Lung (tissue), 12 donors: ENCODE data around the gene PRKCQ. TPM values are rescaled to one million over a fixed set of nuclear protein-coding genes. Genes with fewer than 3 reads are reported as not detected.
"Not testable (repeated sequence)": the region's sequence is repeated elsewhere in the genome, so short reads cannot be mapped to it uniquely, and the experiment has no call there.

Experiments used
- ATAC-seq: fragments of 200-7000 bp; cut with Tn5 transposase; one replicate; pipeline ENCODE4 v1.9.1; 2020; ENCODE audit warnings: moderate number of reproducible peaks; ENCODE audit not compliant: insufficient read depth, low FRiP score
- DNase-seq, 3 donors: peaks; one replicate each; pipeline ENCODE4 v3.0.0-alpha.2; 2013 to 2017
- H3K27ac ChIP-seq, 2 donors: one replicate each; pipeline ENCODE4 v1.5.1; 2013; ENCODE audit warnings: mild to moderate bottlenecking in 2 of 2, moderate library complexity in 2 of 2, control low read depth in 1 of 2, inconsistent platforms in 1 of 2, low read depth in 1 of 2, low read length in 1 of 2
- H3K27me3 ChIP-seq, 3 donors: one replicate each; pipeline ENCODE4 v1.5.1; 2013; ENCODE audit warnings: low read length in 2 of 3; ENCODE audit not compliant: control insufficient read depth in 3 of 3, insufficient read depth in 3 of 3
- H3K36me3 ChIP-seq, 4 donors: one replicate each; pipeline ENCODE4 v1.5.1; 2013; ENCODE audit warnings: low read length in 4 of 4, mild to moderate bottlenecking in 1 of 4, moderate library complexity in 1 of 4; ENCODE audit not compliant: control insufficient read depth in 4 of 4, insufficient read depth in 4 of 4
- H3K4me1 ChIP-seq, 5 donors: one replicate each; pipeline ENCODE4 v1.5.1; 2013; ENCODE audit warnings: low read length in 5 of 5, mild to moderate bottlenecking in 2 of 5, moderate library complexity in 1 of 5; ENCODE audit not compliant: control insufficient read depth in 5 of 5, insufficient read depth in 5 of 5
- H3K4me3 ChIP-seq: one replicate; pipeline ENCODE4 v1.5.1; 2013; ENCODE audit warnings: mild to moderate bottlenecking, control low read depth, moderate library complexity
- H3K9ac ChIP-seq, 2 donors: one replicate each; pipeline ENCODE4 v1.5.1; 2013; ENCODE audit warnings: low read length in 2 of 2, control low read depth in 1 of 2; ENCODE audit not compliant: insufficient read depth in 1 of 2
- H3K9me3 ChIP-seq, 4 donors: one replicate each; pipeline ENCODE4 v1.5.1; 2013; ENCODE audit warnings: low read length in 3 of 4, mild to moderate bottlenecking in 1 of 4, moderate library complexity in 1 of 4; ENCODE audit not compliant: control insufficient read depth in 4 of 4, insufficient read depth in 3 of 4
- WGBS, 2 donors: extraction: QIAGEN DNeasy Blood & Tissue Kit; methylation state at CpG; one replicate each; pipeline ENCODE4 v1.1.7; 2013; 5-methylcytosine and 5-hydroxymethylcytosine counted together
- polyA plus RNA-seq, 2 donors: library from polyadenylated mRNA; stranded (reverse); fragments of 200-250 nt; gene quantifications; one replicate each; pipeline ENCODE4 v1.2.1, GENCODE V29; 2013
- total RNA-seq, 2 donors: library from RNA; depleted of rRNA in 1 of 2; stranded (reverse); fragments of >200 nt in 1 of 2; gene quantifications; one replicate each; pipeline ENCODE4 v1.2.1, GENCODE V29; 2014 to 2021
- TF ChIP-seq, protein P1 (sequence below): IDR thresholded peaks from 2 replicates; pipeline ENCODE4 v1.5.1; 2012; ENCODE audit warnings: mild to moderate bottlenecking; ENCODE audit errors: control extremely low read depth, extremely low read depth
- donor health status: control.
- donor health status: control.
- donor health status: Bipolar disorder and iron deficiency.
- donor health status: healthy.
- donor health status: DM: yes; HTN: yes; CAD: no.

The PRKCQ gene
- total and polyA plus RNA-seq, 4 donors = 2.8 to 9.1 (median 7.2) TPM

DNA sequence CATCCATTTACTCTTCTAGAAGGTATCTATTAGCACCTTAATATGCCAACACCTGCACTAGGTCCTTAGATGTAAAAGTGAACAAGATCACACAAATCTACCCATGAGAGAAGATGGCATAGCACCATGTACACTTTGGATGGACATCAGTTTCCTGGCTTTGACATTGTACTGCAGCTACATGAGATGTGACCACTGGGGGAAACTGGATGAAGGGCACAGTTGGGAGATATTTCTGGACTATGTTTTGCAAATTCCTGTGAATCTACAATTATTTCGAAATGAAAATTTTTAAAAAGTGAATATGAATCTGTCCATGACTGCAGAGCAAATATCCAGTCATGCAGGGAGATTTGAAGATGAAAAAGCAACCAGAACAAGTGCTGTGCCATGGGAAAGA lies 124.5 kb downstream of the PRKCQ start:
- WGBS, 2 donors = 91 to 94% methylated on average over 1 of the region's 1 CpG

DNA sequence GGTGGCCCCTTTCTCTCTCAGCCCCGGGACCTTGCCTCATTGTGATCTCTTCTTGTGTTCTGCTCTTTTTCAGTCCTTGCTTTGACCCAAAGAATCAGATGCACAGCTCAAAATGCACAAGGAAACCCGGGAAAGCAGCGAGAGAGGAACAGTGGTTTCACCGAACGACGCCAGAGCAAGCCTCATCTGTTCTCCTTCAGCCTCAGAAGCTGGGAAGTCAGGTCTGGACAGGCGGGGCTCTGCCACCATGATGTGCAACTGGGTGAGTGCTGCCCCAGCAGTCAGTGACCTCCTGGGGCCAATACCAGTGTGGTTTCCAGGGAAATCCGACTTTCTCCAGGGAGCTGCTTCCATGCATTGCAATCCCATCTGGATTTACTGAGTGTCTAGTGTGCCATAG lies 133.4 kb downstream of the PRKCQ start:
- TF ChIP-seq, protein P1, sequence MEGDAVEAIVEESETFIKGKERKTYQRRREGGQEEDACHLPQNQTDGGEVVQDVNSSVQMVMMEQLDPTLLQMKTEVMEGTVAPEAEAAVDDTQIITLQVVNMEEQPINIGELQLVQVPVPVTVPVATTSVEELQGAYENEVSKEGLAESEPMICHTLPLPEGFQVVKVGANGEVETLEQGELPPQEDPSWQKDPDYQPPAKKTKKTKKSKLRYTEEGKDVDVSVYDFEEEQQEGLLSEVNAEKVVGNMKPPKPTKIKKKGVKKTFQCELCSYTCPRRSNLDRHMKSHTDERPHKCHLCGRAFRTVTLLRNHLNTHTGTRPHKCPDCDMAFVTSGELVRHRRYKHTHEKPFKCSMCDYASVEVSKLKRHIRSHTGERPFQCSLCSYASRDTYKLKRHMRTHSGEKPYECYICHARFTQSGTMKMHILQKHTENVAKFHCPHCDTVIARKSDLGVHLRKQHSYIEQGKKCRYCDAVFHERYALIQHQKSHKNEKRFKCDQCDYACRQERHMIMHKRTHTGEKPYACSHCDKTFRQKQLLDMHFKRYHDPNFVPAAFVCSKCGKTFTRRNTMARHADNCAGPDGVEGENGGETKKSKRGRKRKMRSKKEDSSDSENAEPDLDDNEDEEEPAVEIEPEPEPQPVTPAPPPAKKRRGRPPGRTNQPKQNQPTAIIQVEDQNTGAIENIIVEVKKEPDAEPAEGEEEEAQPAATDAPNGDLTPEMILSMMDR = no peak
- 94 to 95% methylated on average over 8 of the region's 8 CpGs for WGBS, 2 donors
- Histone ChIP-seq H3K27ac (no peak overlapping the region), H3K36me3 (no peaks in the 10 kb centered on the region), H3K9ac (no peak overlapping the region), H3K9me3 (peaks cover 0 to 1% (median 0%) of the 10 kb centered on the region in 4 donors), H3K4me3 (no peak overlapping the region), H3K27me3 (no peaks in the 10 kb centered on the region), H3K4me1 (peaks cover 0 to 4% (median 0%) of the 10 kb centered on the region in 5 donors)
- DNase-seq = no peak
- ATAC-seq = no peak

More for the DNA sequence above, 124.5 kb downstream of the PRKCQ start:
- H3K9me3 ChIP-seq = peaks cover 0 to 4% (median under 1%) of the 10 kb centered on the region in 4 donors
- H3K36me3 ChIP-seq = peaks cover 0 to 3% (median 0%) of the 10 kb centered on the region in 4 donors
- no peak overlapping the region for H3K27ac ChIP-seq
- TF ChIP-seq, protein P1 = no peak
- H3K27me3 ChIP-seq = no peaks in the 10 kb centered on the region
- H3K9ac ChIP-seq = no peak overlapping the region
- no peak overlapping the region for H3K4me3 ChIP-seq
- H3K4me1 ChIP-seq = no peaks in the 10 kb centered on the region
- ATAC-seq (no peak), DNase-seq (no peak)

DNA sequence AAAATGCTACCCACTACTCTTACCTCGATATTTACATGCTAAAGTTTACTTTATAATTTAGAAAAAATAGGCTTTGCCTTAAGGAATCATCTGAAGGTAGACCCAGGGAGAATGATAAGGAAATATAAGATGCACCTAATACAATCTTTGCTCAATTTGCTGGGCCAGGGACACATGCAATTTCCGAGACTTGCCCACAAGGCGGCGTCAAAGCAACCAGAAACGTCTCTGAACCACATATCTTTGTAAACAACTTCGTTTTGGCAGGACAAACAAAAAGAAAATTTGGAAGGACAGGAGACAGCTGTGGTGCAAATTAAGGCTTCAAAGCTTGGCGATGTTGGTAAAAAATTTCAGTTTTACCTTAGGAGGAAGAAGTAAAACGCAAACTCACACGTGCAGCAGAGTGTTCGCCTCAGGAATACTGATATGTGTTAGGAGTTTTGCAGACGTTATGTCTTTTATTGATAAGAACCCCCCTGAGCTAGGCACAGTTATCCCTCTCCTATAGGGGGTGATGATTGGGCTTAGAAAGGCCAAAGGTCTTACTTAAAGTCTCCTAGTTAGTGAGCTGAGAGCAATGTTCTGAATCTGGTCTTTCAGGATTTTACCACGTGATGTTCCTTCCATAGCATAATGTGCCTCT lies 134.3 kb downstream of the PRKCQ start:
- H3K27me3 ChIP-seq = no peaks in the 10 kb centered on the region
- H3K36me3 ChIP-seq = no peaks in the 10 kb centered on the region
- no peak overlapping the region for H3K9ac ChIP-seq
- TF ChIP-seq, protein P1 = peak; percentile 23
- H3K4me3 ChIP-seq = no peak overlapping the region
- H3K4me1 ChIP-seq = peaks cover 0 to 4% (median 0%) of the 10 kb centered on the region in 5 donors
- 28 to 34% methylated on average over 12 of the region's 12 CpGs for whole genome bisulfite sequencing, 2 donors
- H3K9me3 ChIP-seq = peaks cover 0 to 1% (median 0%) of the 10 kb centered on the region in 4 donors
- H3K27ac ChIP-seq = no peak overlapping the region
- ATAC-seq (no peak), DNase-seq (peak; percentile 72 to 89 (median 82))

DNA sequence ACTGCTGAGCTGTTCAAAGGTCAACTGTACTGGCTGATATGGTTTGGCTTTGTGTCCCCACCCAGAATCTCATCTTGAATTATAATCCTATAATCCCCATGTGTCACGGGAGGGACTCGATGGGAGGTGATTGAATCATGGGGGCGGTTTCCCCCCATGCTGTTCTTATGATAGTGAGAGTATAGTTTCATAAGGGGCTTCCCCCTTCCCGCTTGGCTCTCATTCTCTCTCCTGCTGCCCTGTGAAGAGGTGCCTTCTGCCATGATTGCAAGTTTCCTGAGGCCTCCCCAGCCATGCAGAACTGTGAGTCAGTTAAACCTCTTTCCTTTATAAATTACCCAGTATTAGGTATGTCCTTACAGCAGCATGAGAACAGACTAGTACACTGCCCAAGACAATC lies 140.2 kb downstream of the PRKCQ start:
- not testable (repeated sequence) for H3K27me3 ChIP-seq, H3K4me3 ChIP-seq

More for the DNA sequence above, 140.2 kb downstream of the PRKCQ start:
- not testable (repeated sequence) for ATAC-seq, H3K9me3 ChIP-seq, H3K27ac ChIP-seq, H3K4me1 ChIP-seq, H3K9ac ChIP-seq, DNase-seq, H3K36me3 ChIP-seq
- 71 to 94% methylated on average over 4 of the region's 4 CpGs for WGBS, 2 donors
